ELR (cell line): ENCODE results near the gene HMGXB3.
A peak's percentile ranks its signal among the peaks of the same experiment; 100 is the strongest.

Source experiments
- DNase-seq: peaks from one replicate; pipeline ENCODE4 v3.0.0-alpha.2; 2015; ENCODE audit warnings: low read depth

The HMGXB3 gene, protein sequence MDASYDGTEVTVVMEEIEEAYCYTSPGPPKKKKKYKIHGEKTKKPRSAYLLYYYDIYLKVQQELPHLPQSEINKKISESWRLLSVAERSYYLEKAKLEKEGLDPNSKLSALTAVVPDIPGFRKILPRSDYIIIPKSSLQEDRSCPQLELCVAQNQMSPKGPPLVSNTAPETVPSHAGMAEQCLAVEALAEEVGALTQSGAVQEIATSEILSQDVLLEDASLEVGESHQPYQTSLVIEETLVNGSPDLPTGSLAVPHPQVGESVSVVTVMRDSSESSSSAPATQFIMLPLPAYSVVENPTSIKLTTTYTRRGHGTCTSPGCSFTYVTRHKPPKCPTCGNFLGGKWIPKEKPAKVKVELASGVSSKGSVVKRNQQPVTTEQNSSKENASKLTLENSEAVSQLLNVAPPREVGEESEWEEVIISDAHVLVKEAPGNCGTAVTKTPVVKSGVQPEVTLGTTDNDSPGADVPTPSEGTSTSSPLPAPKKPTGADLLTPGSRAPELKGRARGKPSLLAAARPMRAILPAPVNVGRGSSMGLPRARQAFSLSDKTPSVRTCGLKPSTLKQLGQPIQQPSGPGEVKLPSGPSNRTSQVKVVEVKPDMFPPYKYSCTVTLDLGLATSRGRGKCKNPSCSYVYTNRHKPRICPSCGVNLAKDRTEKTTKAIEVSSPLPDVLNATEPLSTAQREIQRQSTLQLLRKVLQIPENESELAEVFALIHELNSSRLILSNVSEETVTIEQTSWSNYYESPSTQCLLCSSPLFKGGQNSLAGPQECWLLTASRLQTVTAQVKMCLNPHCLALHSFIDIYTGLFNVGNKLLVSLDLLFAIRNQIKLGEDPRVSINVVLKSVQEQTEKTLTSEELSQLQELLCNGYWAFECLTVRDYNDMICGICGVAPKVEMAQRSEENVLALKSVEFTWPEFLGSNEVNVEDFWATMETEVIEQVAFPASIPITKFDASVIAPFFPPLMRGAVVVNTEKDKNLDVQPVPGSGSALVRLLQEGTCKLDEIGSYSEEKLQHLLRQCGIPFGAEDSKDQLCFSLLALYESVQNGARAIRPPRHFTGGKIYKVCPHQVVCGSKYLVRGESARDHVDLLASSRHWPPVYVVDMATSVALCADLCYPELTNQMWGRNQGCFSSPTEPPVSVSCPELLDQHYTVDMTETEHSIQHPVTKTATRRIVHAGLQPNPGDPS (N-terminal part only)

DNA sequence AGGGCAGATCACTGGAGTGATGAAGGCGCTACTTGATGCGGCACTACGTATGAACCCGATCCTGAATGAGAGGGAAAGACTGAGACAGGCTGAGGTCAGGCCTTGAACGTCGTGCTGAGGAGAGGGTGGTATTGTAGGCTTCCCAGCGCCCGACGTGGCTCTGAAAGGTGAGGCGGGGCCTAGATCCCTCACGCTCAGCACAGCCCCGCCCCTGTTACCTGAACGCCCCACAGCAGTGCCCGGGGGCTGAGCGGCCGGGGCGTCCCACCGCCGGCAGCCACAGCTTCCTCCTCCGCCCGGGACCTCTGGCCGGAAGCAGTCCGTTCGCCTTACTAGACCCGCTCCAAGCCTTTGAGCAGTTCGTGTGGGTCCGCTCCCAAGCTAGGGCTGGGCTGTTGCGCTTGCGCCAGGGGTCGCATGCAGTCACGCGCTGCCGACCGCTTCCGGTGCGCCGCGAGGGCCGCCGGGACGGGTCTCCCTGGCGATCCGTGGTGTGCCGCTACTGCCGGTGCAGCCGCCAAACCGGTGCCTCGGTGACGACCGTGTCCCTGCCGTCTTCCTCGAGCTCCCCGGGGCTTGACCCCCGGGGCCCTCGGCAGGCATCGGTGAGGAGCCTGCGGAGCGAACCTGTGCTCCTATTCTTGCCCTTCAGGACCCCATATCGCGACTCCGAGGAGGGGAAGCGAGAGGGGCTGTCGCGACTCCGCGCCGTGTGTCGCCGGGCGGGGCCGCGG is at the start of gene HMGXB3, which contains the start of gene TIGD6:
TSS of gene HMGXB3 (plus strand) at position 484 of the 734 bp plus-strand sequence. CDS start 4,114 bp downstream, outside the sequence.
TSS of gene TIGD6 (minus strand) at position 399 of the 734 bp plus-strand sequence. CDS start 4,306 bp downstream, outside the sequence.
- peak; percentile 97 for DNase-seq

DNA sequence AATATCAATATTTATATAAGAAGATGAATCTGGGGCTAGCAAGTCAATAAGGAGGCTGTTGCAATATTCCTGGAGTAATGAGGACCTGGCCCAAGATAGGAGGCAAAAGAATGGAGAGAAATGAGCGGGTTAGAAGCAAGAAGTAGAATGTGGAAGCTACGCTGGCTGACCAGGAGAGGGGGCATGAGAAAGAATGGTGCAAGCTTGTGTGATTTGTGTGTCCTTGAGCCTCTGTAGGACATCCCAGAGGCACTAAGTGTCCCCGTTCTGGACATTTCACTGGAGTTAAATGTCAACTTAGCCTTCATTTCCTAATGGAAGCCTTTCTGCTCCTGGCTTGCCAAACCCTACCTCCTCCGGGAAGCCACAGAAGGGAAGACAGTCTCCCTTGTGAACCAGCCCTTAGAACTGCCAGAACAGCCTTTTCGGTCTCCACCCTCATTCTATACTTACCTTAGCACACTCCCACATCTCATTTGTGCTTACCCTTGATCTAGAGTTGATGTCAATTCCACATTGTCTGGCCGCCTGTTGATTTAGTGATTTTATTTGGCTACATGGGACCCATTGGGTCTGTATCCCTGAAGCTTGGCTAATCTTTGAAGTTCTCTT is 49.3 kb upstream of the HMGXB3 start:
- DNase-seq = no peak

DNA sequence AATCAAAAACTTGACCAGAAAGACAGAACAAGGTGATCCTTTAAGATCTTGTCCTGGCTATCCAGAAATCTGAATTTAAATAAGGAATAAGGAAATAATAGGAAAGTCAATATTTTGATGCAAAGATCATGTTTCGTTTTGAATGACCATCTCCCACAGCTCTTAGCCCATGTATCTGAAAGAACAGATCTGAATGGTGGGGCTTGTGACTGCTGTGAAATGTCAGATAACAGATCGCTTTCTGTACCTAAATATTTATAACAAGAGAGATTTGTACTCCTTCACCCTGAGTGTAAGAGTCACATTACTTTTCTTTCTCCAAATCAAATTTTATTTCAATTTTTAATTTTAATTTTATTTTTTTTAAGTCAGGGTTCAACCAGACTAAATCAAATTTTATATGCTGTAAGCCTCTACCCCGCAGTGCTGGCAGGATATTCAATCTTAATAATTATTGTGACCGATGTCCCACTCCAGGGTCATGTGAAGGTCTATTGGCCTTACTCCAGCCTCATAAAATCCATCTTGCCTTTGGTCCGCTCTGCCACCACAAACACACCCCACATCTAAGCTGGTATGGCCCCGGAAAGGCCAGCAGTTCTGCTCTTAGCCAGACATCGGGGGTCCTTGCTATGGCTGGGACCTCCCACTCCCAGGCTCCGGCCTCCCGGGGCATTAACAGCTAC is 47.0 kb upstream of the HMGXB3 start:
- DNase-seq = no peak

DNA sequence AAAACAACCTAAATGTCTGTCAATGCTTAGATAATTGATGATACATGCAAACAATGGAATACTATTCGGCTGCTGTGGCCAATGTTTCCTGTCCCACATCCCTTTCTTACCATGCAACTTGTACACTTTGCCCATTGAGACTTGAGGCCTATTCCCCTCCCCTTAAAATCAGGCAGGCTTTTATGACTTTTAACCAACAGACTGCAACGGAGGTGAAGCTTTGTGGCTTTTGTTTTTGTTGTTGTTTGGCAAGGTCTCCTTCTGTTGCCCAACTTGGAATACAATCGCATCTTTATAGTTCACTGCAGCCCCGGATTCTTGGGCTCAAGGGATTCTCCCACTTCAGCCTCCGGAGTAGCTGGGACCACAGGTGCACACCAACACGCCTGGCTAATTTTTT is 45.7 kb upstream of the HMGXB3 start:
- no peak for DNase-seq

DNA sequence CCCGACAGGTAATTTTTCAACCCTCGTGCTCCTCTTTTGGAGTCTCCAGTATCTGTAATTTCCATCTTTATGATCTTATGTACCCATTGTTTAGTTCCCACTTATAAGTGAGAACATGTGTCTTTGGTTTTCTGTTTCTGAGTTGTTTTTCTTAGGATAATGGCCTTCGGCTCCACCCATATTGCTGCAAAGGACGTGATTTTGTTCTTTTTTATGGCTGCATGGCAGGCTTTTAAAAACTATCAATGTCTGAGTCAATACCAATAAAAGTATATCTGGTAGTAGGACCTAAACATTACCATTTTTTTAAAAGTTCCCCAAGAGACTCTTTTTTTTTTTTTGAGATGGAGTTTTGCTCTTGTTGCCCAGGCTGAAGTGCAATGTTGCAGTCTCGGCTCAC is 43.9 kb upstream of the HMGXB3 start:
- DNase-seq = no peak

DNA sequence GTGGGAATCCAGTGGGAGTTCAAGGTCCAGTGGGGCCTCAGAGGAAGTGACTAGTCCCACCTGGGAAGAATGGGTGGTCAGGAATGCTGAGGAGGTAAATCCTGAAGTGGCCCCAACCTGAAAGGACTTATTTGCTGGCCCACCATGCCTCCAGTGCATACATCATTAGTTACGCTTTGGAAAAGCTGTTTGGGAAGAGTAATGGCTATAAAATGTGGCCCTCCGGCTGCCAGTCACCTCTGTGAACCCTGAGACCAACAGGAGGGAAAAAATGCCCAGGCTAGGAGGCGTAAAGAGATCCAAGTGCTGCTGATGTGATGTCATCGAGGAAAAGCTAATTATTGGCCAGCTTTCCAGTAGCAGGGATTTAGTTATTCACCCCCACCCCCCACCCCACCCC is 42.7 kb upstream of the HMGXB3 start:
- DNase-seq = peak; percentile 73

DNA sequence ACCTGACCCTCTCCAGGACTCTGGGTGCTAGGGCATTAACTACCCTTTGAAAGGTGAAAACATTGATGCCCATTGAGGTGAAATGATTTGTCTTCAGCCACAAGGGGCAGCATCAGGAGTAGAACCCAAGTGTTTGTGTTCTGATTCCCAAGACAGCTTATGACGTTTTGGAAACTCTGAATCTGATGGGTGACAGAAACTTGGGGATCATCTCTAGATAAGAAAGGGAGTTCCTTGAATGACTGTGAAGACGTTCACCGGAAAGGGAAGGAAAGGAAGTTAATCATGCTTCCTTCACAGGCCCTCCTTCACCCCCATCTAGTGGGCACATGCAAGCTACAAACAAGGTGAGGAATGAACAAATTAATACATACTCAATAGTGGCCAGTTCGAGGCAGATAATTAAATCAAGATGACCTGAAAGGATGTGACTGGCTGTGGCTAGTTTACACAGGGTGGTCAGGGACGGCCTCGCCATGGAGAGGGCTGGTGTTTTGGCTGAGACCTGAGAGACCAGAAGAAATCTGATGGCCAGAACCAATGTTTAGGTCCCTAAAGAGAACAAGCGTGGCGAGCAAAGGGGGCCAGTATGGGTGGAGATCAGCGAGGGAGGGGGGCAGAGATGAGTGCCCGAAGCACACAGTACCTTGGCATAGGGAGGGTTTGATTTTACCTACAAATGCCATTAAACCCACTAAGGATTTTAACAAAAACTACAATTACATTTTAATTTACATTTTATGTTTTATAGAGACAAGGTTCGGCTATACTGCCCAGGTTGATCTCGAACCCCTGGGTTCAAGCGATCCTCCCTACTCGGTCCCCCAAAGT is 40.9 kb upstream of the HMGXB3 start:
- DNase-seq = peak; percentile 82

DNA sequence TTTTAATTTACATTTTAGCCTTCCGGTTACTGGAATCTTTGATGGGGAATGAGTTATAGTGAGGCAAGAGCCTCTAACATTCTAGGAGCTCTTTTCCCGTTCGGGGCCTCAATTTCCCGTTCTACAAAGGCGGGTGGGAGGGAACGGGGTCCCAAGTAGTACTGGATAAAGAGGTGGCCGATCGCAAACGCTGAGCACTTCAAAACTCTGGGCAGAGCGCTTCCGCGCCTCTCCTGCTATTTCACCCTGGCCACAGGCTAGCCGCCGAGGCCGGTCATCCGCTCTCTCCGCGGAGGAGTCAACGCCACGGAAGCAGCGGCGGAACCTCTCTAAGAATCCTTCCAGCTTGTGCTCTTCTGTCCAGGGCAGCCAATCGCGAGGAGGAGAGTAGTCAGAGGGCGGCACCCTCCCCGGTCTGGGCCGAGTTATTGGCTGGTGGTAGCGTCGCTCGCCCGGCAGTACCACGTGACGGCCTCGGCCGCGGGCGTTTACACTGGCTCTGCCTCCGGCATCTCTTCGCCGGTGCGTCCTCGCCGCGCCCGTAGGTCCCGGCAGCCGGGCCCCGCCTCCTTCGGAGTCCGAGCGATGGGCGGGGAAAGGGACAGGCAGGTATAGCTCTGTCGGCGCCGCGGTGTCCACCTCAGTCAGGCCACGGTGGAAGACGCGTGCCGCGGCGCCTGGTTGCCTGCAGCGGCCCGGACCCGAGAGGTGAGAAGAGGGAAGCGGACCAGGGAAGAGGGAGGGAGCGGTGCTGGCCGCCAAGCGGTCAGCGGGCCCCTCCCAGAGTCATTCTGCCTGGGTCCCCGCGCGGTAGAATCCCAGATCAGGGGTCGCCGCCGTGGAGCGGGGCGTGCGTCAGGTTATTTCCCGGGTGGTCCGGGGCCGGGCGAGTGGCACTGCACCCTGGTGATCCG is 40.0 kb upstream of the HMGXB3 start, which contains the start of gene SLC26A2:
TSS of gene SLC26A2 (plus strand) at position 487 of the 914 bp plus-strand sequence. CDS start 16,895 bp downstream, outside the sequence.
- peak; percentile 99 for DNase-seq

DNA sequence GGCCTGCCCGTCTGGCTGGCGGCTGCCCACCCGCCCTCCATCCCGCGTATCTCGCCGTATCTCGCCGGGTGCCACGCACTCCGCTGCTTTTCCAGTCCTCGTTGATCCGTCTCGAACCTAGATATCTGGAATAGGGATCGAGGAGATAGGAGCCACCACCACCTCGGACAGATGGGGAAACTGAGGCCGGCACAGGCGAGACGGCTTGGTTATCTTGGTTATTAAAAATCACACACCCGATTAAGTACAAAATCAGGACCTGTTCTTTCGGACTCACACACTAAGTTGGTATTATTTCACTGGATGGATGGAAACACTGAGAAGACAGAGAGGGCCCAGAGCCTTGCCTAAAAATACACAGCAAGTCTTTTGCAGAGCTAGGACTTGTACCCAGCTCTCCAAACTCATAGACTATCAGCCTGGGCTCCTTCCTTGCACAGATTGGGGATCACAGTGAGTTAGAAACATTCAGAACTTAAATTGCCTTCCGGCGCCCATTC is 39.3 kb upstream of the HMGXB3 start:
- peak; percentile 17 for DNase-seq

DNA sequence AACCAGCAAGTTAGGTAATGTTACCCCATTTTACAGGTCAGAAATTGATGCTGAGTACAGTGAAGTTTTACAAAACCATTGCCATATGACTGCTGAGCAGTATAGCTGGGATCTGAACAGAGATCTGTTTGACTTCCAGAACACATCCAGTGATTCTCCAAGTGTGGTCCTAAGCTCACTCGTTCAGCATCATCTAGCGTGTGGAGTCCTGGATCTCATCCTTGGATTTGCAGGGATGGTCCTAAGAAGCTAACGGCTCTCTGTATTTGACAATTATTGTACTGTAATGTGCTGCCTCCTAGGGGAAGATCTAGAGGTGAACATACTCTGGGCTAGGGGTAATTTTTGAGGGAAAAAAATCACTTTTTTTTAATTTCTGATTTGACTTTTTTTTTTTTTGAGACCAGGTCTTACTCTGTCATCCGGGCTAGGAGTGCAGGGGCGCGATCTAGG is 38.6 kb upstream of the HMGXB3 start:
- peak; percentile 81 for DNase-seq

DNA sequence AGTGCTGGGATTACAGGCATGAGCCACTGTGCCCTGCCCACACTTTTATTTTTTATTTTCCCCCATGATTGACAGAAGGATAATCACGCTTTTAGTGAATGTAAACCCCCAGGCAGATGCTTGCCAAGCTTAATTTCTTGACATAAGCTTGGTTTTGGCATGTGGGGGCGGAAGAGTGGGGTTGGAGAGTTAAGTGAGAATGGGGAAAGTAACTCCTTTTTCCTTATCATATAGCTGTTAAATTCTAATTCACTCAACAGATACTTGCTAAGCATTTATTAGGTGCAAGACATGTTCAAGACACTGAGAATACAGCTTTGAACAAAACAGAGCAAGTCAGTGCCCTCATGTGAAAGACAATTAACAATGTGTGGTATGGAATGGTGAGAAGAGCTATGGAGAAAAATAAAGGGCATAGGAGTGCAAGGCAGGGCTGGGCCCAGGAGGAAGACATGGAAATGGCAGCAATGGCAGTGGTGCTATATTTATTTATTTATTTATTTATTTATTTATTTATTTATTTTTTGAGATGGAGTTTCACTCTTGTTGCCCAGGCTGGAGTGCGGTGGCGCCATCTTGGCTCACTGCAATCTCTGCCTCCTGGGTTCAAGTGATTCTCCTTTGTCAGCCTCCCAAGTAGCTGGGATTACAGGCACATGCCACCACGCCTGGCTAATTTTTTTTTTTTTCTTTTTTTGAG is 37.8 kb upstream of the HMGXB3 start:
- no peak for DNase-seq

DNA sequence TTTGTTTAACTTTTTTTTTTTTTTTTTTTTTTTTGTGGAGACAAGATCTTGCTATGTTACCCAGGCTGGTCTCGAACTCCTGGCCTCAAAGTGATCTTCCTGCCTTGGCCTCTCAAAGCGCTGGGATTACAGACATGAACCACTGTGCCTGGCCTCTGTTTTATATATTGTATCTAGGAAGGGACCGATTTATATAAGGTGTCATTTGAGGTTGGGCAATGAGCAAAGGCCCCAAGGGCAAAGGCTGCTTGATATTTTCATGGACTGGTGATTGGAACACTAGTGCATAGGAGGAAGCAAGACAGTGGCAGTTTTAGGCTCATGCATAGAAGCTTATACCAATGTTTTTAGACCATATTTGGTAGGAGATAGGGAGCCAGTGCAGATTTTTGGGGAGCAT is 36.8 kb upstream of the HMGXB3 start:
- DNase-seq = no peak

DNA sequence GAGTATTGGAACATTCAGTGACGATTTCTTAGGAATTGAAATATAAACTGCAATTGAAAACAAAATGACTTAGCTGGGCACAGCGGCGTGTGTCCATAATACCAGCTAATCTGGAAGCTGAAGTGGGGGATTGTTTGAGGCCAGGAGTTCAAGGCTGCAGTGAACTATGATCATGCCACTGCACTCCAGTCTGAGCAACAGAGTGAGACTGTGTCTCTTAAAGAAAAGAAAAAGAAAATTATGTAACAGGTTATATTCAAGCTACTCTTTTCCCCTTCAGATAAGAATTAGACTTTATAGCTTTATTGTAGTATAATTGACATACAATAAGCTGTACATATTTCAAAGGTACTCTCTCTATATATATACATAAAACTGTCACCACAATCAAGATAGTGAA is 33.6 kb upstream of the HMGXB3 start:
- DNase-seq = no peak

DNA sequence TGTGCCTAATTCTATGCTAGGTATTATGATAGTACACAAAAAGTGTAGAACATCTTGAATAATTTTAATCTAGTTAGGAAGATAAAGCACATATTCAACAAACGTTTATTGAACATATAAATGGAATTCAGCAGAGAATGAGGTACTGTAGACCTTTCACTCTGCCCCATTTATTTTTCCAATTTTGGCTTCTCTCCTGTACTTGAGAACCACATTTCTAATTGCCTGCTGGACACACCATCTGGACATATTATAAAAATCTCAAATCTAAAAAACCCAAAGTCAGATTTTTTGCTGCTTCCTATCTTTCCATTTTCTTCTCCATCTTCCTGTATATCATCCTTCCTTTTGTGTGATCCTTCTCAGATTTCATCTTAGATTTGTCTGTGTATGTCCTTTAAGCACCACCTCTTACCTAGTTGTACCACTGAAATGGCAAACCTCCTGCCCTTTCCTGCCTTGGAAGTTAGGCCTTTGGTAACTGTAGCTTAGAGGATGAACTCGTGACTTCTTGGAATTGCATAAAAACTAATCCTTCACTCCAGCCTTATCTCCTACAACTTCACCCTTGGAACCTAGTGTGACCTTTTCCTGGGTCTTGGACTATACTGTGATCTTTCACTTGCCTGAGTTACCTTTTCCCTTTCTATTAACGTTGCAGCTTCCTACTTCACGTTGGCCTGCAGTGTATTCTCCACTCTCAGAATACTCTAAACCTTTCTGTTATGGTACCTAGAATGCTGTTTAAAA is 31.2 kb upstream of the HMGXB3 start:
- DNase-seq = no peak

DNA sequence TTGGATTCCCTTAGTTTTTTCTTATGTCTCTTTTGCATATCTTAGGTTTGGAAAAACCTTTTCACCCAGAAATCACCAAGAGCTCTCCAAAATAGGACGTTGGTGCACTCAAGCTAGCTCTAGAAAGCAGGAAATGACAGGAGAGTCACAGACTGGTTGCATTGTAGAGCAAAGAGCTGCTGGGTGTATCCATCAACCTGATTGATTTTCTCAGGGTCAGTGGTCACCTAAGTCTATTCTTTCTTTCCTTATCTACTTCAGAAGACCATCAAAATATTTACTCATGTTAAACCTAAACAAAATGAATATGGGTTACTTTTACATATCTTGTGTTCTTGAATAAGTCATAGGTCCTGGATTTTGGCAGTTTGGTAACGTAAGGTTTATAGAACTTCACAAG is 25.1 kb upstream of the HMGXB3 start:
- DNase-seq = no peak

DNA sequence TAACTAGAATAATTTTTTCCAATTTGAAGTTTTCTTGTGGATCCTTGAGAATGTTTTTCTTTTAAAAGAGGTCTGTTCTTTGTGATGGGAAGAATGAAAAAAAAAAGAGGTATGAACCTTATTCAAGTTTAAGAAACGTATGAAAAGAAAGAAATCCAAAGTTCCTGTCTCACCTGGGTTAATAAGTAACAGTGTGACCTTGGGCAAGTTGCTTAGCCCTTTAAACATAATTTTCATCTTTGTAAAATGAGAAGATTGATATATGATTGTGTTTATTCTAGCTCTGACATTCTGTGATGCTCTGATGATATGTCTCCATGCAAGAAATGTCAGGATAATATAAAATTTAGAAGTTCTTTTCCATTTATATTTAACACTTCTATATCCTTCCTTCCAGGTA is 20.6 kb upstream of the HMGXB3 start:
- no peak for DNase-seq

DNA sequence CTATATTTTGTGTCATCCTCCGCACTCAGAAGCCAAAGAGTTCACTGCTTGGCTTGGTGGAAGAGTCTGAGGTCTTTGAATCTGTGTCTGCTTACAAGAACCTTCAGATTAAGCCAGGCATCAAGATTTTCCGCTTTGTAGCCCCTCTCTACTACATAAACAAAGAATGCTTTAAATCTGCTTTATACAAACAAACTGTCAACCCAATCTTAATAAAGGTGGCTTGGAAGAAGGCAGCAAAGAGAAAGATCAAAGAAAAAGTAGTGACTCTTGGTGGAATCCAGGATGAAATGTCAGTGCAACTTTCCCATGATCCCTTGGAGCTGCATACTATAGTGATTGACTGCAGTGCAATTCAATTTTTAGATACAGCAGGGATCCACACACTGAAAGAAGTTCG is 19.3 kb upstream of the HMGXB3 start:
- DNase-seq = no peak
